WTC11 (cell line): Measurements from ENCODE around the gene TAX1BP3. TPM values are rescaled to one million over a fixed set of nuclear protein-coding genes. Genes with fewer than 3 reads are reported as not detected.

Experiments used
- ATAC-seq: fragments of 200-7000 bp; cut with Tn5 transposase; 2 replicates; pipeline ENCODE4 v1.10.0; 2021; ENCODE audit warnings: mild to moderate bottlenecking, moderate library complexity
- CTCF ChIA-PET: fragments of 300-600 bp; sonication (Branson Sonifier 250); formaldehyde crosslinking; loops from one replicate; lab custom pipeline; 2021; ENCODE audit warnings: antibody characterized with exemption; lab: Charles Lee
- POLR2A ChIA-PET: fragments of 350-600 bp; sonication (Branson Sonifier 250); formaldehyde crosslinking; loops from one replicate; lab custom pipeline; 2021; ENCODE audit warnings: antibody characterized with exemption; lab: Charles Lee
- DNase-seq: peaks from one replicate; pipeline ENCODE4 v3.0.0; 2021; ENCODE audit warnings: low spot score
- H3K27ac Mint-ChIP-seq: 2 replicates; pipeline ENCODE4 v1.8.0; 2021; ENCODE audit warnings: mixed read lengths
- H3K27me3 Mint-ChIP-seq: 2 replicates; pipeline ENCODE4 v1.8.0; 2021; ENCODE audit warnings: low read depth, mild to moderate bottlenecking, moderate library complexity, mixed read lengths
- H3K36me3 Mint-ChIP-seq: 2 replicates; pipeline ENCODE4 v1.8.0; 2021; ENCODE audit warnings: mixed read lengths
- H3K4me1 Mint-ChIP-seq: 2 replicates; pipeline ENCODE4 v1.8.0; 2022; ENCODE audit warnings: mixed read lengths
- H3K4me3 Mint-ChIP-seq: 2 replicates; pipeline ENCODE4 v1.8.0; 2021; ENCODE audit warnings: mild to moderate bottlenecking, moderate library complexity, mixed read lengths
- H3K9me3 Mint-ChIP-seq: 2 replicates; pipeline ENCODE4 v1.8.0; 2021; ENCODE audit warnings: mixed read lengths
- AFF4 ChIP-seq: sonication (generic); formaldehyde crosslinking; IDR thresholded peaks from 2 replicates; pipeline ENCODE4 v1.8.1; 2023; ENCODE audit warnings: mild to moderate bottlenecking, missing genetic modification reagents, borderline replicate concordance
- AR ChIP-seq: fragments of 250-450 bp; sonication (Bioruptor Pico); IDR thresholded peaks from 2 replicates; pipeline ENCODE4 v1.9.0; 2021; ENCODE audit warnings: mild to moderate bottlenecking
- E2F4 ChIP-seq: sonication (generic); formaldehyde crosslinking; IDR thresholded peaks from 2 replicates; pipeline ENCODE4 v1.8.1; 2022; ENCODE audit warnings: low read depth, mild to moderate bottlenecking, moderate library complexity, missing genetic modification reagents, borderline replicate concordance
- E2F5 ChIP-seq: sonication (generic); formaldehyde crosslinking; IDR thresholded peaks from 2 replicates; pipeline ENCODE4 v1.8.1; 2022; ENCODE audit warnings: mild to moderate bottlenecking, moderate library complexity, missing genetic modification reagents
- ELF4 ChIP-seq: sonication (generic); formaldehyde crosslinking; IDR thresholded peaks from 2 replicates; pipeline ENCODE4 v1.8.1; 2022; ENCODE audit warnings: low read depth, mild to moderate bottlenecking, moderate library complexity, missing genetic modification reagents
- FOXP4 ChIP-seq: sonication (generic); formaldehyde crosslinking; IDR thresholded peaks from 2 replicates; pipeline ENCODE4 v1.8.0; 2022; ENCODE audit warnings: mild to moderate bottlenecking, missing genetic modification reagents
- IRF2 ChIP-seq: sonication (generic); formaldehyde crosslinking; IDR thresholded peaks from 2 replicates; pipeline ENCODE4 v1.8.0; 2022; ENCODE audit warnings: low read depth, missing genetic modification reagents, borderline replicate concordance
- JAZF1 ChIP-seq: fragments of 250-450 bp; sonication (Bioruptor Pico); IDR thresholded peaks from 2 replicates; pipeline ENCODE4 v1.9.0; 2021; ENCODE audit warnings: moderate library complexity, mild to moderate bottlenecking, inconsistent platforms
- NFATC4 ChIP-seq: fragments of 250-450 bp; sonication (Bioruptor Pico); IDR thresholded peaks from 2 replicates; pipeline ENCODE4 v1.9.0; 2021; ENCODE audit warnings: mild to moderate bottlenecking
- NFE2L1 ChIP-seq: sonication (generic); formaldehyde crosslinking; IDR thresholded peaks from 2 replicates; pipeline ENCODE4 v1.8.1; 2023; ENCODE audit warnings: missing genetic modification reagents
- NR2C2 ChIP-seq: sonication (generic); formaldehyde crosslinking; IDR thresholded peaks from 2 replicates; pipeline ENCODE4 v1.8.0; 2022; ENCODE audit warnings: mild to moderate bottlenecking, missing genetic modification reagents
- OVOL2 ChIP-seq: fragments of 250-450 bp; sonication (Bioruptor Pico); IDR thresholded peaks from 2 replicates; pipeline ENCODE4 v1.9.0; 2021; ENCODE audit warnings: mild to moderate bottlenecking, borderline replicate concordance
- TEAD1 ChIP-seq: sonication (generic); formaldehyde crosslinking; IDR thresholded peaks from 2 replicates; pipeline ENCODE4 v1.8.0; 2022; ENCODE audit warnings: mild to moderate bottlenecking, missing genetic modification reagents
- USF2 ChIP-seq: sonication (generic); formaldehyde crosslinking; IDR thresholded peaks from 2 replicates; pipeline ENCODE4 v1.8.1; 2023; ENCODE audit warnings: mild to moderate bottlenecking, missing genetic modification reagents, moderate library complexity
- ZBTB21 ChIP-seq: sonication (generic); formaldehyde crosslinking; IDR thresholded peaks from 2 replicates; pipeline ENCODE4 v1.8.1; 2023; ENCODE audit warnings: mild to moderate bottlenecking, missing genetic modification reagents, borderline replicate concordance
- ZNF263 ChIP-seq: sonication (generic); formaldehyde crosslinking; IDR thresholded peaks from 2 replicates; pipeline ENCODE4 v1.8.1; 2022; ENCODE audit warnings: low read depth, mild to moderate bottlenecking, moderate library complexity, missing genetic modification reagents
- total RNA-seq: library from RNA; stranded (reverse); gene quantifications from 3 replicates; pipeline ENCODE4 v1.2.3, GENCODE V29; 2021

The TAX1BP3 gene
- total RNA-seq, 1 experiment from 2014 or later: 76.2 TPM

GRCh38 chr17:3715296-3715695, 46.9 kb upstream of the TAX1BP3 start (continued):
- TF ChIP-seq USF2 (CRISPR knock-in tag): no peak

- CTCF ChIA-PET: no interaction called here
- DNase-seq (no peak), ATAC-seq (no peak)
- no peaks in the 10 kb centered on the region for H3K9me3 Mint-ChIP-seq
- no peak for TF ChIP-seq NFE2L1
- TF ChIP-seq NR2C2: no peak
- no peak for TF ChIP-seq NFATC4
- TF ChIP-seq FOXP4 (CRISPR knock-in tag): no peak
- no peak for TF ChIP-seq TEAD1 (CRISPR knock-in tag)
- TF ChIP-seq IRF2: no peak
- no peak for TF ChIP-seq AR (CRISPR knock-in tag)
- no peak for TF ChIP-seq OVOL2
- TF ChIP-seq AFF4 (CRISPR knock-in tag): no peak
- TF ChIP-seq ELF4 (CRISPR knock-in tag): no peak
- TF ChIP-seq JAZF1 (CRISPR knock-in tag): no peak
- TF ChIP-seq USF2 (CRISPR knock-in tag): no peak
- TF ChIP-seq E2F5 (CRISPR knock-in tag): no peak
- no peak for TF ChIP-seq E2F4 (CRISPR knock-in tag)
- TF ChIP-seq ZNF263 (CRISPR knock-in tag): no peak
- no peak for TF ChIP-seq ZBTB21 (CRISPR knock-in tag)
- POLR2A ChIA-PET: no interaction called here
- no peaks in the 10 kb centered on the region for H3K27me3 Mint-ChIP-seq
- peaks cover 22% of the 10 kb centered on the region for H3K36me3 Mint-ChIP-seq
- H3K4me1 Mint-ChIP-seq: no peaks in the 10 kb centered on the region
- H3K4me3 Mint-ChIP-seq: no peak overlapping the region
- H3K27ac Mint-ChIP-seq: no peak overlapping the region
Observed at GRCh38 chr17:3712811-3713463, 44.6 kb upstream of the TAX1BP3 start.
